ENCODE results near the gene CPNE5.
A peak's percentile ranks its signal among the peaks of the same experiment; 100 is the strongest.

Gene CPNE5

DNA sequence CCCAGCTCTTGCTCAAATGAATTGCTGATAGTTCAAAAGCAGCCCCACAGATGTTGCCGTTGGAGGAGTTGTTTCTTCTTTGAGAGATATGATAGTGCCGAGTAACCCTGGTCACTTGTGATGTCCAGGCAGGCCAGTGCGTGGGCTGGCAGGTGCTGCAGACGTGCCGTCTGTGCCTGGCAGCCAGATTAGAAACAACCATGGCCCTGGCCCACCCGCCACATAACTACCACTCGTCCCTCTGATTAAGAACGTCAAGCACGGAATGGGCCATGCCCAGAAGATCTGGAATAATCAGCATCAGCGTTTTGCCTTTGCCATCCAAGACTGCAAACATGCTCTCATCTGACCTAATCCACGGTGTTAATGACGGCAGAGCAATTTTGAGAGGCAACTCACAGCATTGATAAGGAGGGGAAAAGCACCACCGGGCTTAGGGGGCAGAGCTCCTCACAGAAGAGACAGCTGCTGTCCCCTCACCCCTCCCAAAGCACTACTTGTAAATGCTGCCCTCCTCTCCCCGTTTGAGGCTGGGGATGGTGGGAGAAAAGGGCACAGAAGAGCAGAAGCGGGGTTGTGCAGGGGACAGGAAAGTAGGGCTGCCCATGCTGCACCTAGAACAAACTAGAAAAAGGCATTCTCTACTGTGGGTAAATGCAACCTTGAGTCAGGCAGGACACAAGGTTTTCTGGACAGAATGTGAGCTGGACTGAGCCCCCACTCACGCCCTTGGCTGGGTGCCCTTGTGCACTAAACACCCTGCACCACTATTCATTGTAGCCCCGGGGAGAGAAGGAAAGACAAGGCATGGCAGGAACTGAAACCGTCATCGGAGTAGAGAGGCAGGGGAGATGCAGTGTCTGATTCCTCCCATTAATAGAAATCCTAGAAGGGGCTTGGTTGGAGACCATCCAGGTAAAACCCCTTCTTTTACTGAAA lies 5.3 kb upstream of the CPNE5 start:
- CTCF ChIA-PET: interaction anchor here (1.2 to 10.8 kb wide), 5 partner anchors 8 to 85 kb away, joined by 4 to 128 read pairs (median 5); partner anchors contain the start of gene CPNE5
- POLR2A ChIA-PET: interaction anchor here (0.6 kb wide), 1 partner anchor 84 kb away, joined by 3 read pairs; no protein-coding TSS in a partner anchor
- H3K36me3 ChIP-seq (ENCODE audit: control insufficient read depth in 4 of 4, insufficient read depth in 4 of 4, low read length in 3 of 4): no peaks in the 10 kb centered on the region
- peaks cover 0 to 21% (median 5%) of the 10 kb centered on the region in 5 experiments for H3K27me3 ChIP-seq (replicated peaks in 2 of 5; ENCODE audit: control insufficient read depth in 4 of 5, insufficient read depth in 5 of 5, low read length in 4 of 5)
- H3K4me1 ChIP-seq (ENCODE audit: control extremely low read depth in 1 of 4, control insufficient read depth in 4 of 4, insufficient read depth in 4 of 4, low read length in 3 of 4): peaks cover 3 to 27% (median 27%) of the 10 kb centered on the region in 4 experiments
- no peak overlapping the region for H3K4me3 ChIP-seq (ENCODE audit: control insufficient read depth in 1 of 7, extremely low read depth in 1 of 7, insufficient read depth in 4 of 7, low read depth in 2 of 7, low read length in 6 of 7)
- WGBS (ENCODE audit: insufficient coverage): 92% methylated on average over 16 of the region's 19 CpGs
- DNase-seq: no peak
- H3K27ac ChIP-seq (ENCODE audit: insufficient read depth in 1 of 2, low read depth in 1 of 2, low read length in 2 of 2, poor library complexity in 1 of 2, severe bottlenecking in 2 of 2): no peak overlapping the region
- H3K9me3 ChIP-seq (ENCODE audit: control extremely low read depth in 1 of 5, control insufficient read depth in 4 of 5, insufficient read depth in 2 of 5, low read depth in 1 of 5, low read length in 4 of 5): no peaks in the 10 kb centered on the region

- CTCF ChIA-PET: interaction anchor here (1.0 to 1.9 kb wide), 3 partner anchors 8 to 78 kb away, joined by 3 to 7 read pairs (median 5); no protein-coding TSS in a partner anchor
- Histone ChIP-seq H3K27ac (ENCODE audit: insufficient read depth in 1 of 2, low read depth in 1 of 2, low read length in 2 of 2, poor library complexity in 1 of 2, severe bottlenecking in 2 of 2) (no peak overlapping the region), H3K4me1 (ENCODE audit: control extremely low read depth in 1 of 4, control insufficient read depth in 4 of 4, insufficient read depth in 4 of 4, low read length in 3 of 4) (peaks cover 0 to 22% (median 21%) of the 10 kb centered on the region in 4 experiments), H3K36me3 (ENCODE audit: control insufficient read depth in 4 of 4, insufficient read depth in 4 of 4, low read length in 3 of 4) (no peaks in the 10 kb centered on the region), H3K4me3 (ENCODE audit: control insufficient read depth in 1 of 7, extremely low read depth in 1 of 7, insufficient read depth in 4 of 7, low read depth in 2 of 7, low read length in 6 of 7) (no peak overlapping the region), H3K27me3 (replicated peaks in 2 of 5; ENCODE audit: control insufficient read depth in 4 of 5, insufficient read depth in 5 of 5, low read length in 4 of 5) (peaks cover 0 to 33% (median 12%) of the 10 kb centered on the region in 5 experiments), H3K9me3 (ENCODE audit: control extremely low read depth in 1 of 5, control insufficient read depth in 4 of 5, insufficient read depth in 2 of 5, low read depth in 1 of 5, low read length in 4 of 5) (no peaks in the 10 kb centered on the region)
- 96% methylated on average over 4 of the region's 4 CpGs for WGBS (ENCODE audit: insufficient coverage)
- no peak for DNase-seq
- POLR2A ChIA-PET: interaction anchor here (0.6 kb wide), 1 partner anchor 22 kb away, joined by 3 read pairs; no protein-coding TSS in a partner anchor
These were observed 3.9 kb upstream of the CPNE5 start for GRCh38 chr6:36843170-36843569.

- CTCF ChIA-PET: no interaction called here
- Histone ChIP-seq H3K27me3 (replicated peaks in 2 of 5; ENCODE audit: control insufficient read depth in 4 of 5, insufficient read depth in 5 of 5, low read length in 4 of 5) (peaks cover 0 to 46% (median 18%) of the 10 kb centered on the region in 5 experiments), H3K27ac (ENCODE audit: insufficient read depth in 1 of 2, low read depth in 1 of 2, low read length in 2 of 2, poor library complexity in 1 of 2, severe bottlenecking in 2 of 2) (no peak overlapping the region), H3K4me1 (ENCODE audit: control extremely low read depth in 1 of 4, control insufficient read depth in 4 of 4, insufficient read depth in 4 of 4, low read length in 3 of 4) (peaks cover 0 to 22% (median 20%) of the 10 kb centered on the region in 4 experiments), H3K36me3 (ENCODE audit: control insufficient read depth in 4 of 4, insufficient read depth in 4 of 4, low read length in 3 of 4) (no peaks in the 10 kb centered on the region), H3K9me3 (ENCODE audit: control extremely low read depth in 1 of 5, control insufficient read depth in 4 of 5, insufficient read depth in 2 of 5, low read depth in 1 of 5, low read length in 4 of 5) (no peaks in the 10 kb centered on the region), H3K4me3 (ENCODE audit: control insufficient read depth in 1 of 7, extremely low read depth in 1 of 7, insufficient read depth in 4 of 7, low read depth in 2 of 7, low read length in 6 of 7) (no peak overlapping the region)
- no peak for DNase-seq
- POLR2A ChIA-PET: no interaction called here
- WGBS (ENCODE audit: insufficient coverage): 100% methylated on average over 1 of the region's 2 CpGs
These were observed 2.5 kb upstream of the CPNE5 start for GRCh38 chr6:36841756-36842155.

- ChIA-PET POLR2A (no interaction called here), CTCF (interaction anchor here (0.8 to 1.0 kb wide), 5 partner anchors 9 to 23 kb away, joined by 3 to 5 read pairs (median 3); no protein-coding TSS in a partner anchor)
- 17% methylated on average over 39 of the region's 44 CpGs for WGBS (ENCODE audit: insufficient coverage)
- H3K27me3 ChIP-seq (replicated peaks in 2 of 5; ENCODE audit: control insufficient read depth in 4 of 5, insufficient read depth in 5 of 5, low read length in 4 of 5): peaks cover 0 to 46% (median 18%) of the 10 kb centered on the region in 5 experiments
- H3K36me3 ChIP-seq (ENCODE audit: control insufficient read depth in 4 of 4, insufficient read depth in 4 of 4, low read length in 3 of 4): no peaks in the 10 kb centered on the region
- DNase-seq: peak; percentile 29 to 69 (median 61)
- peak overlapping the region in 6 of 7 experiments; percentile 0 to 61 (median 36) for H3K4me3 ChIP-seq (ENCODE audit: control insufficient read depth in 1 of 7, extremely low read depth in 1 of 7, insufficient read depth in 4 of 7, low read depth in 2 of 7, low read length in 6 of 7)
- H3K27ac ChIP-seq (ENCODE audit: insufficient read depth in 1 of 2, low read depth in 1 of 2, low read length in 2 of 2, poor library complexity in 1 of 2, severe bottlenecking in 2 of 2): no peak overlapping the region
- H3K9me3 ChIP-seq (ENCODE audit: control extremely low read depth in 1 of 5, control insufficient read depth in 4 of 5, insufficient read depth in 2 of 5, low read depth in 1 of 5, low read length in 4 of 5): no peaks in the 10 kb centered on the region
- H3K4me1 ChIP-seq (ENCODE audit: control extremely low read depth in 1 of 4, control insufficient read depth in 4 of 4, insufficient read depth in 4 of 4, low read length in 3 of 4): peaks cover 0 to 22% (median 20%) of the 10 kb centered on the region in 4 experiments
These were observed 1.5 kb upstream of the CPNE5 start for GRCh38 chr6:36840432-36841403.

GRCh38 chr6:36839749-36840431 lies 646 bp upstream of the CPNE5 start:
- CTCF ChIA-PET: interaction anchor here (1.0 kb wide), 4 partner anchors 9 to 23 kb away, joined by 3 to 5 read pairs (median 3); no protein-coding TSS in a partner anchor
- H3K4me3 ChIP-seq (ENCODE audit: control insufficient read depth in 1 of 7, extremely low read depth in 1 of 7, insufficient read depth in 4 of 7, low read depth in 2 of 7, low read length in 6 of 7): peak overlapping the region in 6 of 7 experiments; percentile 19 to 61 (median 48)
- under 1% methylated on average over 45 of the region's 70 CpGs for WGBS (ENCODE audit: insufficient coverage)

DNA sequence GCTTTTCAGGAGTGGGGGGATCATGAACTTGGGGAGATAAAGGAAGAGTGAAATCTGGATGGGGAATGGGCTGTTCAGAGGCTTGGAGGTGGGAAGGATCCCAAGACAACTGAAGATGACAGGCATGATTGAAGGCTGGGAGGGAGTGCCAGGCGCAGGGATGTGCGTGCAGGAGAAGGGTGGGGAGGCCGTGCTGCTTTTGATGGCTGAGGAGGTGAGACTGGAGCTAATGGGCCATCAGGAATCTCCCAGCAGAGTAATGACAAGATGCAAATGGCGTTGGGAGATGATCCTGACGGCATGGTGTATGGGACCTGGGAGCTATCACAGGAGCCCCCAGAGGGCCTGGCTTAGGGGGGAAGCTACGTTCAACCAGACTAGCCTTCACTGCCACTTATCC lies 1.6 kb downstream of the CPNE5 start:
- POLR2A ChIA-PET: interaction anchor here (1.3 kb wide), 1 partner anchor 11 kb away, joined by 3 read pairs; no protein-coding TSS in a partner anchor
- no peak overlapping the region for H3K27ac ChIP-seq (ENCODE audit: insufficient read depth in 1 of 2, low read depth in 1 of 2, low read length in 2 of 2, poor library complexity in 1 of 2, severe bottlenecking in 2 of 2)
- H3K4me1 ChIP-seq (ENCODE audit: control extremely low read depth in 1 of 4, control insufficient read depth in 4 of 4, insufficient read depth in 4 of 4, low read length in 3 of 4): peaks cover 0 to 22% (median 20%) of the 10 kb centered on the region in 4 experiments
- DNase-seq: no peak
- WGBS (ENCODE audit: insufficient coverage): 97% methylated on average over 4 of the region's 6 CpGs
- CTCF ChIA-PET: interaction anchor here (0.9 to 14.0 kb wide), 4 partner anchors 9 to 72 kb away, joined by 4 to 128 read pairs (median 5); no protein-coding TSS in a partner anchor
- no peak overlapping the region for H3K4me3 ChIP-seq (ENCODE audit: control insufficient read depth in 1 of 7, extremely low read depth in 1 of 7, insufficient read depth in 4 of 7, low read depth in 2 of 7, low read length in 6 of 7)
- no peaks in the 10 kb centered on the region for H3K36me3 ChIP-seq (ENCODE audit: control insufficient read depth in 4 of 4, insufficient read depth in 4 of 4, low read length in 3 of 4)
- no peaks in the 10 kb centered on the region for H3K9me3 ChIP-seq (ENCODE audit: control extremely low read depth in 1 of 5, control insufficient read depth in 4 of 5, insufficient read depth in 2 of 5, low read depth in 1 of 5, low read length in 4 of 5)
- H3K27me3 ChIP-seq (replicated peaks in 2 of 5; ENCODE audit: control insufficient read depth in 4 of 5, insufficient read depth in 5 of 5, low read length in 4 of 5): peaks cover 0 to 46% (median 18%) of the 10 kb centered on the region in 5 experiments

More at GRCh38 chr6:36839749-36840431, 646 bp upstream of the CPNE5 start:
- POLR2A ChIA-PET: no interaction called here
- Histone ChIP-seq H3K36me3 (ENCODE audit: control insufficient read depth in 4 of 4, insufficient read depth in 4 of 4, low read length in 3 of 4) (no peaks in the 10 kb centered on the region), H3K4me1 (ENCODE audit: control extremely low read depth in 1 of 4, control insufficient read depth in 4 of 4, insufficient read depth in 4 of 4, low read length in 3 of 4) (peaks cover 0 to 22% (median 20%) of the 10 kb centered on the region in 4 experiments), H3K27ac (ENCODE audit: insufficient read depth in 1 of 2, low read depth in 1 of 2, low read length in 2 of 2, poor library complexity in 1 of 2, severe bottlenecking in 2 of 2) (no peak overlapping the region), H3K9me3 (ENCODE audit: control extremely low read depth in 1 of 5, control insufficient read depth in 4 of 5, insufficient read depth in 2 of 5, low read depth in 1 of 5, low read length in 4 of 5) (no peaks in the 10 kb centered on the region), H3K27me3 (replicated peaks in 2 of 5; ENCODE audit: control insufficient read depth in 4 of 5, insufficient read depth in 5 of 5, low read length in 4 of 5) (peaks cover 0 to 46% (median 18%) of the 10 kb centered on the region in 5 experiments)
- DNase-seq: peak; percentile 44 to 69 (median 60)
